Astrocyte (in vitro differentiated cells and primary cell): ENCODE results near the gene MZT2B.

ENCODE experiments used
- CTCF ChIP-seq: IDR thresholded peaks from 2 replicates; pipeline ENCODE4 v1.5.1; 2011; ENCODE audit warnings: low read depth, mild to moderate bottlenecking, inconsistent platforms, low read length, moderate library complexity; ENCODE audit not compliant: insufficient read depth
- EZH2 ChIP-seq: IDR thresholded peaks from 2 replicates; pipeline ENCODE4 v1.6.1; 2012; ENCODE audit warnings: mild to moderate bottlenecking, low read length, inconsistent platforms; ENCODE audit not compliant: insufficient read depth

GRCh38 chr2:130185436-130185835, 3.4 kb downstream of the MZT2B start:
- no peak for TF ChIP-seq EZH2
- TF ChIP-seq CTCF = no peak
